Fibroblast of lung (primary cell): Measurements from ENCODE around the gene MYMX. TPM values are rescaled to one million over a fixed set of nuclear protein-coding genes. Genes with fewer than 3 reads are reported as not detected.

ENCODE experiments used
- DNase-seq, 2 donors: peaks; one replicate each; pipeline versions ENCODE4 v3.0.0 to v3.0.0-alpha.2; 2010; ENCODE audit warnings: low read depth in 2 of 2
- H2AFZ ChIP-seq: 2 replicates; pipeline ENCODE4 v1.5.1; 2012; ENCODE audit warnings: low read length, control low read depth, inconsistent platforms
- H3K27ac ChIP-seq: 2 replicates; pipeline ENCODE4 v1.5.1; 2011; ENCODE audit warnings: low read length, control low read depth; ENCODE audit not compliant: insufficient read depth
- H3K27me3 ChIP-seq: 2 replicates; pipeline ENCODE4 v1.5.1; 2011; ENCODE audit warnings: mild to moderate bottlenecking, low read length; ENCODE audit not compliant: control insufficient read depth, insufficient read depth
- H3K36me3 ChIP-seq: 2 replicates; pipeline ENCODE4 v1.5.1; 2011; ENCODE audit warnings: low read length; ENCODE audit not compliant: control insufficient read depth, insufficient read depth
- H3K4me1 ChIP-seq: 2 replicates; pipeline ENCODE4 v1.5.1; 2011; ENCODE audit warnings: low read length; ENCODE audit not compliant: control insufficient read depth, insufficient read depth; ENCODE audit errors: extremely low read depth
- H3K4me2 ChIP-seq: 2 replicates; pipeline ENCODE4 v1.5.1; 2011; ENCODE audit warnings: low read length, control low read depth; ENCODE audit not compliant: insufficient read depth; ENCODE audit errors: extremely low read depth
- H3K4me3 ChIP-seq, 4 experiments: fragments of 200-600 bp in 1 of 4; sonication (generic) in 1 of 4; replicated peaks in 1 of 4; 2 replicates each; pipeline ENCODE4 v1.5.1; 2011 to 2016; ENCODE audit warnings: low read length in 4 of 4, low read depth in 3 of 4, mild to moderate bottlenecking in 3 of 4, control low read depth in 2 of 4, inconsistent platforms in 1 of 4, mixed read lengths in 1 of 4; ENCODE audit not compliant: insufficient read depth in 1 of 4; ENCODE audit errors: control extremely low read depth in 1 of 4
- H3K79me2 ChIP-seq: 2 replicates; pipeline ENCODE4 v1.5.1; 2012; ENCODE audit warnings: mild to moderate bottlenecking, low read length, inconsistent platforms; ENCODE audit not compliant: control insufficient read depth, insufficient read depth
- H3K9ac ChIP-seq: 2 replicates; pipeline ENCODE4 v1.5.1; 2011; ENCODE audit warnings: mild to moderate bottlenecking, low read length, control low read depth; ENCODE audit not compliant: insufficient read depth
- H3K9me3 ChIP-seq: 2 replicates; pipeline ENCODE4 v1.5.1; 2012; ENCODE audit warnings: low read depth, low read length; ENCODE audit not compliant: control insufficient read depth, insufficient read depth
- H4K20me1 ChIP-seq: 2 replicates; pipeline ENCODE4 v1.5.1; 2011; ENCODE audit warnings: low read length; ENCODE audit not compliant: control insufficient read depth, insufficient read depth; ENCODE audit errors: extremely low read depth
- EZH2 ChIP-seq: IDR thresholded peaks from 2 replicates; pipeline ENCODE4 v1.5.1; 2012; ENCODE audit warnings: low read length, control low read depth, mild to moderate bottlenecking; ENCODE audit errors: missing control alignments
- polyA plus RNA-seq, 2 donors: library from polyadenylated mRNA; depleted of rRNA in 1 of 2; stranded (reverse) in 1 of 2; unstranded in 1 of 2; fragments of >200 nt; gene quantifications; 2 replicates each; pipeline ENCODE4 v1.2.1, GENCODE V29; 2011 to 2012; ENCODE audit warnings: missing spikeins in 1 of 2
- total RNA-seq: library from RNA; depleted of rRNA; stranded (reverse); fragments of >200 nt; gene quantifications from 2 replicates; pipeline ENCODE4 v1.2.1, GENCODE V29; 2014
- TF ChIP-seq, protein P1 (sequence below), 2 donors: IDR thresholded peaks in 1 of 2; conservative IDR thresholded peaks in 1 of 2; 1 replicate in 1 of 2; 2 replicates in 1 of 2; pipeline ENCODE4 v1.5.1; 2011 to 2012; ENCODE audit warnings: low read length in 2 of 2, control low read depth in 1 of 2, inconsistent platforms in 1 of 2, low read depth in 1 of 2, mild to moderate bottlenecking in 1 of 2

MYMX gene
- total and polyA plus RNA-seq, 2 donors (not counting 1 experiment from before 2014, with no cell fraction given), result not detected

DNA sequence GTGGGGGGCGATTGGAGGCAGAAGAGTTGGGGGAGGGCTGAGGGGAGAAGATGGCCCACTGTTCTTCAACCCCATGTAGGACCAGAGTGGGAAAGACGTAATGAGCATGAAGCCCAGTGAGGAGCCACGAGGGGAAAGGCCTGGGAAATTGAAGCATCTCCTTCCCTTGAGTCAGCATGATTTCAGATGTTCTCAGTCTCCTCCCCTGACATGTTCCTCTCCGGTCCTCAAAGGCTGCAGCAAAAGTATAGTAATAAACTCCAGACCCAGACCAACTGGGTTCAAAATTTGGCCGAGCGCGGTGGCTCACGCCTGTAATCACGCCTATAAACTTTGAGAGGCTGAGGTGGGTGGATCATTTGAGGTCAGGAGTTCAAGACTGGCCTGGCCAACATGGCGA, 50.5 kb downstream of the MYMX start:
- Histone ChIP-seq H3K27me3 (peaks cover 36% of the 10 kb centered on the region), H4K20me1 (peaks cover 2% of the 10 kb centered on the region), H3K4me1 (peaks cover 5% of the 10 kb centered on the region), H2AFZ (no peak overlapping the region), H3K79me2 (no peaks in the 10 kb centered on the region), H3K9me3 (no peaks in the 10 kb centered on the region), H3K4me2 (no peak overlapping the region), H3K4me3 (no peak overlapping the region), H3K36me3 (no peaks in the 10 kb centered on the region), H3K27ac (no peak overlapping the region), H3K9ac (no peak overlapping the region)
- no peak for DNase-seq
- TF ChIP-seq EZH2, result no peak
- TF ChIP-seq, protein P1, sequence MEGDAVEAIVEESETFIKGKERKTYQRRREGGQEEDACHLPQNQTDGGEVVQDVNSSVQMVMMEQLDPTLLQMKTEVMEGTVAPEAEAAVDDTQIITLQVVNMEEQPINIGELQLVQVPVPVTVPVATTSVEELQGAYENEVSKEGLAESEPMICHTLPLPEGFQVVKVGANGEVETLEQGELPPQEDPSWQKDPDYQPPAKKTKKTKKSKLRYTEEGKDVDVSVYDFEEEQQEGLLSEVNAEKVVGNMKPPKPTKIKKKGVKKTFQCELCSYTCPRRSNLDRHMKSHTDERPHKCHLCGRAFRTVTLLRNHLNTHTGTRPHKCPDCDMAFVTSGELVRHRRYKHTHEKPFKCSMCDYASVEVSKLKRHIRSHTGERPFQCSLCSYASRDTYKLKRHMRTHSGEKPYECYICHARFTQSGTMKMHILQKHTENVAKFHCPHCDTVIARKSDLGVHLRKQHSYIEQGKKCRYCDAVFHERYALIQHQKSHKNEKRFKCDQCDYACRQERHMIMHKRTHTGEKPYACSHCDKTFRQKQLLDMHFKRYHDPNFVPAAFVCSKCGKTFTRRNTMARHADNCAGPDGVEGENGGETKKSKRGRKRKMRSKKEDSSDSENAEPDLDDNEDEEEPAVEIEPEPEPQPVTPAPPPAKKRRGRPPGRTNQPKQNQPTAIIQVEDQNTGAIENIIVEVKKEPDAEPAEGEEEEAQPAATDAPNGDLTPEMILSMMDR (conservative IDR thresholded peaks at IDR 0.05 in 1 of 2, IDR thresholded peaks at IDR 0.05 in 1 of 2; ENCODE audit: low read depth in 1 of 2, low read length in 2 of 2), result no peak

Other genes starting within 250 kb of the MYMX start
- 53.7 and 60.6 TPM in 2 replicates for gene MRPL14, start 89.5 kb upstream of the MYMX start, total RNA-seq
- gene MRPL14, start 89.5 kb upstream of the MYMX start, polyA plus RNA-seq, result 36.2 and 51.9 TPM in 2 replicates
- 22.9 and 42.1 TPM in 2 replicates for gene TMEM63B, start 89.4 kb upstream of the MYMX start, total RNA-seq
- gene TMEM63B, start 89.4 kb upstream of the MYMX start, polyA plus RNA-seq, result 32.2 and 47.6 TPM in 2 replicates
- gene CAPN11, start 58.1 kb upstream of the MYMX start, total RNA-seq, result not detected in 2 replicates
- gene CAPN11, start 58.1 kb upstream of the MYMX start, polyA plus RNA-seq, result not detected in 2 replicates
- 7.7 and 13.4 TPM in 2 replicates for gene SLC29A1, start 6.7 kb downstream of the MYMX start, total RNA-seq
- gene SLC29A1, start 6.7 kb downstream of the MYMX start, polyA plus RNA-seq, result 21.9 and 43.6 TPM in 2 replicates
- gene HSP90AB1, start 30.2 kb downstream of the MYMX start, total RNA-seq, result 449 and 452 TPM in 2 replicates
- gene HSP90AB1, start 30.2 kb downstream of the MYMX start, polyA plus RNA-seq, result 775 and 1,146 TPM in 2 replicates
- 57.0 and 88.4 TPM in 2 replicates for gene SLC35B2, start 40.6 kb downstream of the MYMX start, total RNA-seq
- 89.4 and 94.1 TPM in 2 replicates for gene SLC35B2, start 40.6 kb downstream of the MYMX start, polyA plus RNA-seq
- 5.4 and 6.4 TPM in 2 replicates for gene NFKBIE, start 48.6 kb downstream of the MYMX start, total RNA-seq
- 1.6 and 3.7 TPM in 2 replicates for gene NFKBIE, start 48.6 kb downstream of the MYMX start, polyA plus RNA-seq
- gene TMEM151B, start 53.5 kb downstream of the MYMX start, total RNA-seq, result under 0.01 TPM in 2 replicates
- gene TMEM151B, start 53.5 kb downstream of the MYMX start, polyA plus RNA-seq, result not detected in 2 replicates
- gene AARS2, start 96.4 kb downstream of the MYMX start, total RNA-seq, result 16.4 and 24.3 TPM in 2 replicates
- 3.4 and 5.5 TPM in 2 replicates for gene AARS2, start 96.4 kb downstream of the MYMX start, polyA plus RNA-seq
- under 0.01 TPM in 1 of 2 replicates, not detected in the other for gene SPATS1, start 125.7 kb downstream of the MYMX start, total RNA-seq
- gene SPATS1, start 125.7 kb downstream of the MYMX start, polyA plus RNA-seq, result not detected in 2 replicates
- 22.5 and 23.9 TPM in 2 replicates for gene CDC5L, start 170.8 kb downstream of the MYMX start, total RNA-seq
- 18.7 and 19.4 TPM in 2 replicates for gene CDC5L, start 170.8 kb downstream of the MYMX start, polyA plus RNA-seq